SK-MEL-5 (cell line): ENCODE data around the gene ERF. TPM values are rescaled to one million over a fixed set of nuclear protein-coding genes. Genes with fewer than 3 reads are reported as not detected.

Experiments
- DNase-seq: peaks from one replicate; pipeline ENCODE4 v3.0.0-alpha.2; 2016; ENCODE audit warnings: low read depth, low spot score
- in situ Hi-C: cut with HindIII; loops from 2 replicates; pipeline ENCODE4 v1.10.0; 2016; ENCODE audit warnings: low sequenced_read_pairs, high pct_unique_total_duplicates, low pct_unique_long_range_greater_than_20kb
- total RNA-seq: library from RNA; depleted of rRNA; stranded (reverse); fragments of >200 nt; shearing (Covaris generic); gene quantifications from 2 replicates; pipeline ENCODE4 v1.2.3, GENCODE V29; 2014; rRNA removed

ERF gene
- total RNA-seq, 1 experiment from 2014 or later, result 25.5 TPM

DNA sequence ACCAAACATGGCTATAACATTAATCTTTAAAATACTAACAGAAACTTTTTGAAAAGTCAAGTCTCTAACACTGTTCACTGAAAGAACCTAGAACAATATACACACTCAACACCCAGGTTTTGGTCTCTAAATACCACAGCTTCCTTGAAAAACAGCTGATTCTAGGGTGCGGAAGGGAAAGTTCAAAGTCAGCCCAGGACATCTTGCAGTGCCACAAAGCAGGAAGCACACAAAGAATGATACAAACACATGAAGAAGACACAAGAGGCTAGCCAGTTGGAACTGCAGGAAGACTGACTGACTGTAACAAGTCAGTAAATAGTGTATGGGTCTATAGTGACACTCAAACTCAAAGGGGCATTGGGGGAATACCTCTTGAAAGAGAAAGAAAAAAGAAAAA is 42.0 kb downstream of the ERF start:
- in situ Hi-C loops, result no loop called here
- DNase-seq, result no peak

DNA sequence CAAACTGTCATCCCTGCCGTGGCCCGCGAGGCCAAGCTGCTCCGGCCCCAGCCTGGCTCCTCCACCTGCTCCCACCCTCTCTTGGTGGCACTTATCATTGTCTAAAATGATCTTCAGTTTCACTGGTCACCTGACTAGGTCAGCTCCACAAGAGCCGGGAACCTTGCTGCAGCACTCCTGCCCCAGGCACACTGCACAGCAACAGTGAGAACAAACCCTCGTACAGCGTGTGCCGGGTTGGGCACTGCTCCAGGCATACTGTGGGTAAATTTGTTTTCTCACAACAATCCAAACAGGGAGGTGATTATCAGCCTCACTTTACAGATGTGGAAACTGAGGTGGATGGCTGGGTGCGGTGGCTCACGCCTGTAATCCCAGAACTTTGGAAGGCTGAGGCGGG is 46.3 kb downstream of the ERF start:
- in situ Hi-C loops, result no loop called here
- no peak for DNase-seq

DNA sequence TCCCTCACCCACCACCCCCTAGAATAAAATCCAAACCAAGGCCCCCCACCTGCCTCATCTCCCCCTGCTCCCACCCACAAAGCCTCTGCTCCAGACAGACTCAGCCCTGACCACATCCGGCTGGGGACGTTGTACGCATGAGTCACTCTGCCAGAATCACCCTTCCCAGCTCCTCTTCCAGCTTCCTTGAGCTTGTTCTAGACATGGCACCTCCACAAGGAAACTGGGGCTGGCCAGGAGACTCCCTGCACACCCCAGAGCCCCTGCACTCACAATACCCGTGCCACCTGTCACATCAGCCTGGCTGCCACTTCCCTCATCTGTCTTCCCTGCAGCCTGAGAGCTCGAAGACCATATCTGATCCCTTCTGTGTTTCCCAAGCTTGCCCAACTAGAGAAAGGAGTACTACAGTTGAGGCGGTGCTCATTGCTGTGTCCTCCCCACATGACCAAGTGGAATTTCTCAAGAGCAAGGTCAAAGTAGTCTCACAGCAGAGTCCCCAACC is 47.1 kb downstream of the ERF start:
- in situ Hi-C loops, result no loop called here
- no peak for DNase-seq

- in situ Hi-C loops, result no loop called here
- no peak for DNase-seq
Measured at GRCh38 chr19:42206871-42207755, 47.8 kb downstream of the ERF start.

DNA sequence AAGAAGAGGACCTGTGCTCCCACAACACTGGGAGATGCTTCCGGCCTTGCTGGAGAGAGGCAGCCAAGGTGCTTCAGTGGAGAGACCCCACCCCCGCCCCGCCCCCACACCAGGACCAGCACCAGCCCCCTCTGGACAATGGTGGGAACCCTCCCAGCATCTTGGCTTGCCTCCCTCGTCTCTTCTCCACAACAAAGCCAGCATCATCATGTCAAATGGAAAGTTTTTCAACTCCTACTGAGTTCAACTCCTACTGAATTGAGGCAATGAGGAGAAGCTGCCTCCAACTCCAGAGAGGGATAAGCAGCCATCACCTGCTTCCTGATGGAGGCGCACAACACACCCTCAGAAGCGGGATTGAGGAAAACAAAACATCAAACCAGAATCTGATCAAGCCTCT is 50.3 kb downstream of the ERF start:
- in situ Hi-C loops, result no loop called here
- DNase-seq, result no peak

GRCh38 chr19:42203700-42204099 is 51.2 kb downstream of the ERF start:
- no peak for DNase-seq
- in situ Hi-C loops, result no loop called here

DNA sequence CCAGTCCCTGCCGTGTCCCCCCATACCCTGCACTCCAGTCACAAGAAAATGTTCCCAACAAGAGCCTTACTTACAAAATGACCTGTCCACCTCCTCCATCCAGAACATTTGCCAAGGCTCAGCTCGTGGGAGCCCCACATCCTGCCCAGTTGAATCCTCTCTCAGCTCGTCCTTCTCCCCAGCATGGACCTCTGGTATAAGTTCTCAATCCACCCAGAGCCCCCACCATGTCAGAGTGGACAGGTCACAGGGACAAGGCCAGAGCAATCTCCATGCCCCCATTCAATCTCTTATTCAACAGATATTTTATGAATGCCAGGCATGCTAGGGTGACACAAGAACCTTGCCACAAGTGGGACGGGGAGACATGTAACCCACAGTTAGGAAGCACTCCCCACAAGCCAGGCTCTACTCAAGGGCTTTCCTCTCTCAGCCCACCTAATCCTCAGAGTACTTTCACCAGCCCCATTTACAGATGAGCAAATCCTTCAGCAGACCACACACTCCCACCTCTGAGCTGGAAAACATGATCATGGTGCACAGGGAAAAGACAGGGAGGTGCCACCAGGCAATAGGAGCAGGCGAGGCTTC is 52.5 kb downstream of the ERF start:
- DNase-seq, result no peak
- in situ Hi-C loops, result no loop called here

GRCh38 chr19:42201489-42202289 is 53.2 kb downstream of the ERF start:
- no peak for DNase-seq

DNA sequence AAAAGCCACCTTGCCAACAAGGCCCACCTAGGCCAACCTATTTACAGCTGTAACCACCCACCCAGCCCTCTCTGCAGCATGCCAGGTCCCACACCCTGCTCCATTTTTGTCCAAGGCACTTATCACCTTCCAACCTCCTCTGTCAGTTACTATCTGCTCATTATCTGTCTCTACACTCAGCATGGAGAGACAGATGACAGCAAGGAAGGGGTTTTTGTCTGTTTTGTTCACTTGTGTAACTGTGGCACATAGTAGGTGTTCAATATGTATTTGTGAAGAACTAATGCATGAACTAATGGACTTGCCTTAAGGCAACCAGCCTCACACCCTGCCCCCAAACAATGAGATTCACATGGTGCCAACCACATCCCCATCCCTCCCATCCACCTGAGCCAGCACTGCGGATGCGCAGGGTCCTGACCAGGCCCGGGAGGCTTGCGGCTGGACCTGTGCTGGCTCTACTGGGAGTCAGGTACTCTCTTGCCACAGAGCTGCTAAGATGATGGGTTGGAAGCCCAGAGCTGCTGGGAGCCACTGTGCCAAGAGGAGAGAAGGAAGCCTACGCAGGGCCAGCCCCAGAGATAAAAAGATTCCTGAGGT is 54.7 kb downstream of the ERF start:
- DNase-seq, result no peak
- in situ Hi-C loops, result no loop called here

More at GRCh38 chr19:42201489-42202289, 53.2 kb downstream of the ERF start:
- in situ Hi-C loops, result no loop called here

- in situ Hi-C loops, result no loop called here
- no peak for DNase-seq
Measured at GRCh38 chr19:42199440-42200115, 55.4 kb downstream of the ERF start.

- in situ Hi-C loops, result no loop called here
- no peak for DNase-seq
Measured at GRCh38 chr19:42198676-42199439, 56.1 kb downstream of the ERF start.

Other genes starting within 250 kb of the ERF start
- not detected in 2 replicates for gene GRIK5, start 184.9 kb downstream of the ERF start, total RNA-seq
- 11.9 and 13.8 TPM in 2 replicates for gene ZNF574, start 179.0 kb downstream of the ERF start, total RNA-seq
- gene POU2F2, start 122.7 kb downstream of the ERF start, total RNA-seq, result not detected in 2 replicates
- 19.5 and 23.9 TPM in 2 replicates for gene DEDD2, start 37.5 kb downstream of the ERF start, total RNA-seq
- gene ZNF526, start 34.8 kb downstream of the ERF start, total RNA-seq, result 6.8 and 8.9 TPM in 2 replicates
- gene GSK3A, start 12.5 kb downstream of the ERF start, total RNA-seq, result 18.7 and 19.0 TPM in 2 replicates
- gene CIC, start 14.1 kb upstream of the ERF start, total RNA-seq, result 5.2 and 11.3 TPM in 2 replicates
- 1.1 and 1.2 TPM in 2 replicates for gene PRR19, start 47.0 kb upstream of the ERF start, total RNA-seq
- 45.4 and 50.9 TPM in 2 replicates for gene PAFAH1B3, start 47.5 kb upstream of the ERF start, total RNA-seq
- gene TMEM145, start 58.2 kb upstream of the ERF start, total RNA-seq, result 0.51 and 0.98 TPM in 2 replicates
- gene MEGF8, start 70.5 kb upstream of the ERF start, total RNA-seq, result 8.8 and 8.9 TPM in 2 replicates
- gene CNFN, start 135.2 kb upstream of the ERF start, total RNA-seq, result 0.77 TPM in 1 of 2 replicates, not detected in the other
- gene LIPE, start 172.3 kb upstream of the ERF start, total RNA-seq, result not detected in 2 replicates
- gene CXCL17, start 187.8 kb upstream of the ERF start, total RNA-seq, result 0.34 TPM in 1 of 2 replicates, not detected in the other